GM12878 (cell line): ENCODE measurements around the gene MDM1. TPM values are rescaled to one million over a fixed set of nuclear protein-coding genes. Genes with fewer than 3 reads are reported as not detected.

ENCODE experiments used
- ATAC-seq: fragments of 200-7000 bp; cut with Tn5 transposase; 3 replicates; pipeline ENCODE4 v1.9.1; 2020; ENCODE audit warnings: mild to moderate bottlenecking, moderate library complexity
- BruUV-seq: library from RNA; stranded (reverse); fragments of 400-500 nt; replicated peaks from 2 replicates; lab custom pipeline; 2021; lab: Mats Ljungman, UMichigan
- CTCF ChIA-PET: fragments of 300-600 bp; sonication (Branson Sonifier 250); formaldehyde crosslinking; extraction: SDS; loops from one replicate; lab custom pipeline; 2021; ENCODE audit warnings: inconsistent platforms; lab: Yijun Ruan, JAX
- POLR2A ChIA-PET: fragments of 350-600 bp; formaldehyde crosslinking; extraction: SDS; loops from one replicate; lab custom pipeline; 2021; ENCODE audit warnings: inconsistent platforms; lab: Charles Lee
- RAD21 ChIA-PET: fragments of 300-600 bp; sonication (Branson Sonifier 250); formaldehyde crosslinking; loops from one replicate; lab custom pipeline; 2023; ENCODE audit warnings: antibody characterized with exemption; ENCODE audit not compliant: unreplicated experiment; lab: Charles Lee
- SMC1A ChIA-PET: fragments of 300-600 bp; sonication (Branson Sonifier 250); formaldehyde crosslinking; loops from one replicate; lab custom pipeline; 2023; ENCODE audit not compliant: unreplicated experiment, uncharacterized antibody; lab: Charles Lee
- DNase-seq: peaks from one replicate; pipeline ENCODE4 v3.0.0-alpha.2; 2011; ENCODE audit warnings: low read depth, low spot score
- FAIRE-seq: peaks from 3 replicates; lab custom pipeline; 2011; peaks lifted over from hg19 to GRCh38; lab: Jason Lieb, UNC
- H2AFZ ChIP-seq: 2 replicates; pipeline ENCODE4 v1.6.0; 2011; ENCODE audit warnings: low read depth, low read length, control low read depth; ENCODE audit not compliant: control insufficient read depth
- H3K27ac ChIP-seq: 2 replicates; pipeline ENCODE4 v1.5.1; 2011; ENCODE audit warnings: control low read depth; ENCODE audit not compliant: control insufficient read depth, insufficient read depth
- H3K27me3 ChIP-seq, 2 experiments: replicated peaks in 1 of 2; 2 replicates each; pipeline versions ENCODE4 v1.6.0 to v1.6.1; 2011; ENCODE audit warnings: low read length in 1 of 2; ENCODE audit not compliant: control insufficient read depth in 2 of 2, insufficient read depth in 2 of 2
- H3K36me3 ChIP-seq, 2 experiments: 2 replicates each; pipeline ENCODE4 v1.5.1; 2011; ENCODE audit warnings: low read length in 1 of 2; ENCODE audit not compliant: control insufficient read depth in 2 of 2, insufficient read depth in 2 of 2
- H3K4me1 ChIP-seq: 2 replicates; pipeline ENCODE4 v1.6.1; 2011; ENCODE audit warnings: mild to moderate bottlenecking, low read length, moderate library complexity, mixed read lengths; ENCODE audit not compliant: control insufficient read depth, insufficient read depth
- H3K4me2 ChIP-seq: 2 replicates; pipeline ENCODE4 v1.6.0; 2011; ENCODE audit warnings: control low read depth; ENCODE audit not compliant: control insufficient read depth, insufficient read depth
- H3K4me3 ChIP-seq: fragments of 200-600 bp; sonication (generic); 2 replicates; pipeline ENCODE4 v1.5.1; 2016
- H3K79me2 ChIP-seq: 2 replicates; pipeline ENCODE4 v1.6.0; 2011; ENCODE audit warnings: low read length; ENCODE audit not compliant: control insufficient read depth, insufficient read depth
- H3K9ac ChIP-seq: 2 replicates; pipeline ENCODE4 v1.8.0; 2011; ENCODE audit warnings: low read length, control low read depth, mixed read lengths; ENCODE audit not compliant: control insufficient read depth, insufficient read depth
- H3K9me3 ChIP-seq: replicated peaks from 3 replicates; pipeline ENCODE4 v1.5.1; 2011; ENCODE audit warnings: mild to moderate bottlenecking, low read length; ENCODE audit not compliant: control insufficient read depth, insufficient read depth
- H4K20me1 ChIP-seq: 2 replicates; pipeline ENCODE4 v1.6.0; 2011; ENCODE audit not compliant: control insufficient read depth, insufficient read depth
- BHLHE40 ChIP-seq, 2 experiments: fragments of 450-650 bp in 1 of 2; IDR thresholded peaks; 2 replicates each; pipeline ENCODE4 v1.6.1; 2011 to 2017; ENCODE audit warnings: low read depth in 2 of 2, borderline replicate concordance in 1 of 2, improper control_type of control experiment in 1 of 2, low read length in 1 of 2, mild to moderate bottlenecking in 1 of 2
- CBX5 ChIP-seq: sonication (generic); IDR thresholded peaks from 2 replicates; pipeline ENCODE4 v1.6.1; 2016; ENCODE audit warnings: low read depth, moderate library complexity, mild to moderate bottlenecking, inconsistent platforms
- CHD2 ChIP-seq: IDR thresholded peaks from 2 replicates; pipeline ENCODE4 v1.6.1; 2011; ENCODE audit warnings: low read depth, low read length, improper control_type of control experiment, borderline replicate concordance
- CHD4 ChIP-seq: fragments of 200-600 bp; sonication (generic); IDR thresholded peaks from 2 replicates; pipeline ENCODE4 v1.6.1; 2016; ENCODE audit warnings: mild to moderate bottlenecking
- GATAD2B ChIP-seq: fragments of 450-650 bp; conservative IDR thresholded peaks from 2 replicates; pipeline ENCODE4 v1.6.1; 2017; ENCODE audit warnings: low read depth, mild to moderate bottlenecking, moderate library complexity
- HCFC1 ChIP-seq: fragments of 150-350 bp; IDR thresholded peaks from 2 replicates; pipeline ENCODE4 v1.6.1; 2014; ENCODE audit warnings: low read length
- MEF2B ChIP-seq: fragments of 450-650 bp; IDR thresholded peaks from 2 replicates; pipeline ENCODE4 v1.6.1; 2018; ENCODE audit warnings: mild to moderate bottlenecking, moderate library complexity; ENCODE audit not compliant: partially characterized antibody, poor library complexity, severe bottlenecking
- RELA ChIP-seq: fragments of 450-650 bp; IDR thresholded peaks from 2 replicates; pipeline ENCODE4 v1.8.0; 2014; ENCODE audit warnings: borderline replicate concordance; ENCODE audit not compliant: partially characterized antibody
- SIN3A ChIP-seq: IDR thresholded peaks from 2 replicates; pipeline ENCODE4 v1.6.1; 2012; ENCODE audit warnings: low read depth, low read length, improper control_type of control experiment
- SMARCA5 ChIP-seq: fragments of 450-650 bp; IDR thresholded peaks from 2 replicates; pipeline ENCODE4 v1.6.1; 2017; ENCODE audit warnings: mild to moderate bottlenecking
- STAT1 ChIP-seq: fragments of 450-650 bp; conservative IDR thresholded peaks from 2 replicates; pipeline ENCODE4 v1.6.1; 2014; ENCODE audit warnings: antibody characterized with exemption, mild to moderate bottlenecking
- STAT3 ChIP-seq: IDR thresholded peaks from 2 replicates; pipeline ENCODE4 v1.6.1; 2011; ENCODE audit warnings: low read depth, low read length, improper control_type of control experiment
- ZNF24 ChIP-seq: fragments of 450-650 bp; IDR thresholded peaks from 2 replicates; pipeline ENCODE4 v1.6.1; 2017; ENCODE audit warnings: antibody characterized with exemption, mild to moderate bottlenecking
- WGBS: methylation state at CpG from one replicate; pipeline ENCODE4 v1.1.6; 2016; ENCODE audit warnings: low lambda C conversion rate; ENCODE audit not compliant: insufficient replicate concordance, insufficient coverage; ENCODE audit errors: missing lambda C conversion rate; 5-methylcytosine and 5-hydroxymethylcytosine counted together
- in situ Hi-C: fragments of 300-500 bp; cut with MboI; formaldehyde crosslinking; loops from 9 replicates; pipeline ENCODE4 v1.14.3; 2018; ENCODE audit warnings: mixed read lengths
- intact Hi-C: fragments of 100-400 bp; cut with micrococcal nuclease; formaldehyde crosslinking; loops from one replicate; pipeline ENCODE4 v1.14.2; 2022; ENCODE audit not compliant: unreplicated experiment
- polyA plus RNA-seq, 11 experiments: library from polyadenylated mRNA; depleted of rRNA in 4 of 11; unstranded in 6 of 11; stranded (reverse) in 5 of 11; fragments of >200 nt; fragmentation: Nextera tagmentation in 4 of 11; fragmentation: Illumina TruSeq in 1 of 11; extraction: Ambion mirVana in 4 of 11; extraction: Trizol in 1 of 11; gene quantifications; 1 replicate in 1 of 11; 2 replicates in 10 of 11; pipeline versions ENCODE4 v1.2.1 to v1.2.3, GENCODE V29; 2011 to 2016; ENCODE audit warnings: inconsistent platforms in 2 of 11, missing spikeins in 2 of 11, low read depth in 1 of 11
- total RNA-seq, 4 experiments: library from RNA; depleted of rRNA in 3 of 4; stranded (reverse); fragments of >200 nt in 3 of 4; fragmentation: Illumina TruSeq in 1 of 4; extraction: Trizol in 1 of 4; gene quantifications; 2 replicates each; pipeline versions ENCODE4 v1.2.1 to v1.2.3, GENCODE V29; 2013 to 2021
- TF ChIP-seq, protein P1 (sequence below): IDR thresholded peaks from 2 replicates; pipeline ENCODE4 v1.6.1; 2011; ENCODE audit warnings: low read depth, low read length, improper control_type of control experiment, borderline replicate concordance
- TF ChIP-seq, protein P2 (sequence below): IDR thresholded peaks from 2 replicates; pipeline ENCODE4 v1.6.1; 2011; ENCODE audit warnings: borderline replicate concordance, low read depth, mild to moderate bottlenecking, moderate library complexity, low read length; ENCODE audit not compliant: insufficient read depth, poor library complexity, severe bottlenecking

MDM1 gene
- total and polyA plus RNA-seq, 10 of the 15 experiments (the other 5 are each of a cell fraction or from before 2014, with no cell fraction given), result 10.1 to 25.3 (median 16.5) TPM

GRCh38 chr12:68331869-68332727 lies at the start of gene MDM1 (continued):
- TF ChIP-seq CBX5 (peak; percentile 33; the same call in 1 of the 2 replicates), ZNF24 (no peak), CHD2 (peak; percentile 87), BHLHE40 (IDR thresholded peaks at IDR 0.05; ENCODE audit: borderline replicate concordance in 1 of 2, low read depth in 2 of 2, low read length in 1 of 2) (peak in 1 of 2 experiments; percentile 17; a peak in 1 of 4 replicates), CHD4 (no peak), RELA (peak; percentile 31)

DNA sequence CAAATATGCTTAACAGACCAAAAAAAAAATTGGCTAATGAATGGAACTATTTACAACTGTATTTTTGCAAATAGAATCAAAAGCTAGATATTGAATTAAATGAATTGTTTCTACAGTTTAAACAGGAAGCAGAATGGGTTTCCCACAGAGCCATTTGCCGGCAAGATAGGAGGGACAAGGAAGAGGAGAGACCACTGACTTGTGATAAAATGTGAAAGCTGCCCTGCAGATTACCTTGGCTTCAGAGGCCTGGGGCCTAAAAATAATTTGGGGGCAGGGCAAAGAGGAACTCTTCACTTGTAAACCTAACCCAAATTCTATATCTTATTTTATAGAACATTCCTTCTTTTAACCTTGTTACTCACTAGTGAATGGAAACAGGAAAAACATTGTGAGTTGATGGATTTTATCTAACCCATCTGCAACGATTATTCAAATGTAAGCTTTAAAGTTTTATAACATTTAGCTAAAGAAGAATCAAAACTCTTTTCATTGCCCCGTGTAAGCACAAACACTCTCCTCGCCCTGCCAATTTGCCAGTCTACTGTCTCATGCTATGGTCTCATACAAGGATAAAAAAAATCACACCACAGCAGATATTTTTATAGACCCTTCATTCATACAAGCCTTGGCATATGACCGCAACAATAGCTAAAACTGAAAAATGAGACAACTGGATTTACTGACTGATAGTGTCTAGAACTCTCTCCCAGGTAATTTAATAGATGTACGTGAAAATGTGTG lies 49.5 kb upstream of the MDM1 start:
- SMC1A ChIA-PET, result interaction anchor here (0.8 to 10.2 kb wide), 12 partner anchors 9 to 197 kb away, joined by 3 to 153 read pairs (median 4); no protein-coding TSS in a partner anchor
- TF ChIP-seq STAT3, result no peak
- TF ChIP-seq MEF2B, result no peak
- no peak for TF ChIP-seq SMARCA5
- TF ChIP-seq, protein P1, sequence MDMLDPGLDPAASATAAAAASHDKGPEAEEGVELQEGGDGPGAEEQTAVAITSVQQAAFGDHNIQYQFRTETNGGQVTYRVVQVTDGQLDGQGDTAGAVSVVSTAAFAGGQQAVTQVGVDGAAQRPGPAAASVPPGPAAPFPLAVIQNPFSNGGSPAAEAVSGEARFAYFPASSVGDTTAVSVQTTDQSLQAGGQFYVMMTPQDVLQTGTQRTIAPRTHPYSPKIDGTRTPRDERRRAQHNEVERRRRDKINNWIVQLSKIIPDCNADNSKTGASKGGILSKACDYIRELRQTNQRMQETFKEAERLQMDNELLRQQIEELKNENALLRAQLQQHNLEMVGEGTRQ, result no peak
- TF ChIP-seq GATAD2B, result no peak
- no peak for TF ChIP-seq BHLHE40 (IDR thresholded peaks at IDR 0.05; ENCODE audit: borderline replicate concordance in 1 of 2, low read depth in 2 of 2, low read length in 1 of 2)
- no peak for TF ChIP-seq SIN3A
- TF ChIP-seq, protein P2, sequence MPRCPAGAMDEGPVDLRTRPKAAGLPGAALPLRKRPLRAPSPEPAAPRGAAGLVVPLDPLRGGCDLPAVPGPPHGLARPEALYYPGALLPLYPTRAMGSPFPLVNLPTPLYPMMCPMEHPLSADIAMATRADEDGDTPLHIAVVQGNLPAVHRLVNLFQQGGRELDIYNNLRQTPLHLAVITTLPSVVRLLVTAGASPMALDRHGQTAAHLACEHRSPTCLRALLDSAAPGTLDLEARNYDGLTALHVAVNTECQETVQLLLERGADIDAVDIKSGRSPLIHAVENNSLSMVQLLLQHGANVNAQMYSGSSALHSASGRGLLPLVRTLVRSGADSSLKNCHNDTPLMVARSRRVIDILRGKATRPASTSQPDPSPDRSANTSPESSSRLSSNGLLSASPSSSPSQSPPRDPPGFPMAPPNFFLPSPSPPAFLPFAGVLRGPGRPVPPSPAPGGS, result no peak
- no peak for TF ChIP-seq STAT1
- no peak for TF ChIP-seq HCFC1

More for the DNA sequence above, 49.5 kb upstream of the MDM1 start:
- ChIA-PET POLR2A (interaction anchor here (0.6 to 1.6 kb wide), 4 partner anchors 12 to 30 kb away, joined by 3 to 5 read pairs (median 3); no protein-coding TSS in a partner anchor), CTCF (interaction anchor here (0.6 to 1.3 kb wide), 4 partner anchors 21 to 583 kb away, joined by 4 read pairs; no protein-coding TSS in a partner anchor), RAD21 (no interaction called here)
- Histone ChIP-seq H3K36me3 (no peaks in the 10 kb centered on the region), H3K79me2 (no peaks in the 10 kb centered on the region), H3K27ac (no peak overlapping the region), H3K9me3 (no peaks in the 10 kb centered on the region; the same call in 2 of the 3 replicates), H3K9ac (no peak overlapping the region), H3K27me3 (no peaks in the 10 kb centered on the region), H3K4me3 (no peak overlapping the region), H3K4me2 (no peak overlapping the region), H3K4me1 (peaks cover 2% of the 10 kb centered on the region; the same call in 1 of the 2 replicates), H4K20me1 (no peaks in the 10 kb centered on the region), H2AFZ (no peak overlapping the region)
- BruUV-seq, result no TSS peak
- no peak for FAIRE-seq
- no peak for DNase-seq
- no peak for ATAC-seq
- 80% methylated on average over 6 of the region's 6 CpGs for WGBS
- intact Hi-C loops (no loop called here), in situ Hi-C loops (no loop called here)
